Upper lobe of right lung (tissue), 1 donor: ENCODE measurements around the gene LGALS3BP. TPM values are rescaled to one million over a fixed set of nuclear protein-coding genes. Genes with fewer than 3 reads are reported as not detected.

Experiments
- ATAC-seq: fragments of 200-7000 bp; cut with Tn5 transposase; one replicate; pipeline ENCODE4 v1.9.1; 2020; ENCODE audit warnings: mild to moderate bottlenecking, moderate library complexity
- DNase-seq: peaks from one replicate; pipeline ENCODE4 v3.0.0-alpha.2; 2020
- H3K27ac ChIP-seq: fragments of 200-600 bp; one replicate; pipeline ENCODE4 v1.8.0; 2022
- H3K27me3 ChIP-seq: fragments of 200-600 bp; one replicate; pipeline ENCODE4 v1.8.0; 2022; ENCODE audit warnings: mild to moderate bottlenecking
- H3K36me3 ChIP-seq: fragments of 200-600 bp; one replicate; pipeline ENCODE4 v1.8.0; 2022
- H3K4me1 ChIP-seq: fragments of 200-600 bp; one replicate; pipeline ENCODE4 v1.8.0; 2022
- H3K4me3 ChIP-seq: fragments of 200-600 bp; one replicate; pipeline ENCODE4 v1.8.0; 2022; ENCODE audit warnings: mild to moderate bottlenecking
- H3K9me3 ChIP-seq: fragments of 200-600 bp; one replicate; pipeline ENCODE4 v1.8.0; 2022
- CTCF ChIP-seq: fragments of 200-600 bp; IDR thresholded peaks from one replicate; pipeline ENCODE4 v1.8.0; 2022; ENCODE audit warnings: antibody characterized with exemption
- intact Hi-C: fragments of 100-400 bp; cut with DNase I; formaldehyde crosslinking; loops from one replicate; pipeline ENCODE4 v1.11.0; 2022
- total RNA-seq: library from RNA; stranded (reverse); fragmentation: NEBNext Ultra II Directional; extraction: Animal tissue kit (Norgen Biotek cat#: 25700); gene quantifications from one replicate; pipeline ENCODE4 v1.2.1, GENCODE V29; 2021
- donor health status: DM: no; HTN: yes; CAD: no; lungs with severe emphysema.

LGALS3BP gene
- total RNA-seq, 1 donor from 2014 or later, result 405 TPM

DNA sequence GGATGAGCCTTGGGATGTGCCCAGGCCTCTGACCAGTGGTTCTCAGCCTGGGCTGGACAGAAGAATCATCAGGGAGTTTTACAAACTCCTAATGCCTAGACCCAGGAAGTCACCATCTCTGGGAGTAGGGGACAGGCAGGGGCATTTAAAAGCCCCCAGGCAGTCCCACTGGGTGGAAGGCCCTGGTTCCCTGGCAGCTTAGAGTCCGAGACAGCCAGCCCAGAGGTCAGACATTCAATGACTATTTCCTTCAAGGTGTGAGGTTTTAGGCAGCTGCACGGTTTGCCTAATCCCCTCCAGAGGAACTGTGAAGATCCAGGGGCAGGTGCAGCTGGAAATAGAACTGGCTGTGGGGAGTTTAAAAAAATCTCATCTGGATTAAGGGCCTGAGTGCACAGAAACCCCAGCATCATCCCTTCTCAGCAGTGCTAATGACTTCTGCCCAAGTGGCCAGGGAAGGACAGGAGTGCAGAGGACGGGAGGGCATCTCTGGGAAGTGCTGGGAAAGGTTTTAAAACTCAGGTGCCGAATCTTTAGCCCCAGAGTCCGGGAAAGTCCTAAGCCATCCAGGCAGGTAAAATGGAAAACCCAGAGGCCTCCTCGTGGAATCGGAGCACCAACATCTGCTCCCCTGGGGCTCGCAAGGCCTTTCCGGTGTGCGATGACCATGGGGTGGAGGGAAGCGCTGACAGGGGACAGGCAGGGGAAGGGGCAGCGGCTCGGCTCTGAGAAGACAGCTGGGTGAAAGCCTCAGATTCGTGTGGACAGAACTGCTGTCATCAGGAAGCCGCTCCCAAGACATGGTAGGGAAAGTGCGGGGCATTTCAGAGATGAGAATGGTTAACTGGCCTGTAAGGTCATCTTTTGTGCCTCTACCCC lies 1.5 kb upstream of the LGALS3BP start:
- no peak overlapping the region for H3K4me3 ChIP-seq
- no peak overlapping the region for H3K27ac ChIP-seq
- TF ChIP-seq CTCF, result no peak
- ATAC-seq (no peak), DNase-seq (no peak)
- no peaks in the 10 kb centered on the region for H3K9me3 ChIP-seq
- H3K36me3 ChIP-seq, result no peaks in the 10 kb centered on the region
- H3K27me3 ChIP-seq, result no peaks in the 10 kb centered on the region
- intact Hi-C loops, result no loop called here
- peaks cover 29% of the 10 kb centered on the region for H3K4me1 ChIP-seq

DNA sequence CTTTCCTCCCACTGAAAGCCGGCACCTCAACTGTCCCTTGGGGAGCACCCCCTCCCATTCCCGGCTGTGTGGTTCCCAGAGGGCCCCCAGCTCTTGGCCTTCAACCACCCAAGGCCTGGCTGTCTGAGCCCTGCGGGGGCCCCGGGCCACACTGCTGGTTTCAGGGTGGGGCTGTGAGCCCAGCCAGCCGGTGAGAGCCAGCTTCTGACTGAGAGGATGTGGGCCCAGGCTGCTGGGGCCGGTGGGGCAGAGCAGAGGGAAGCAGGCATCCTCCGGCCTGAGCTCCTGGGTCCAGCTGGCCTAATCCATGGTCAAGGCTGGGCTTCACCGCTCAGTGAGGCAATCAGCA lies 875 bp upstream of the LGALS3BP start:
- no peaks in the 10 kb centered on the region for H3K9me3 ChIP-seq
- H3K36me3 ChIP-seq, result no peaks in the 10 kb centered on the region
- no peak for TF ChIP-seq CTCF
- no peaks in the 10 kb centered on the region for H3K27me3 ChIP-seq
- intact Hi-C loops, result no loop called here
- DNase-seq, result no peak
- no peak overlapping the region for H3K4me3 ChIP-seq
- peak overlapping the region; percentile 73 for H3K27ac ChIP-seq
- peaks cover 33% of the 10 kb centered on the region for H3K4me1 ChIP-seq
- no peak for ATAC-seq

DNA sequence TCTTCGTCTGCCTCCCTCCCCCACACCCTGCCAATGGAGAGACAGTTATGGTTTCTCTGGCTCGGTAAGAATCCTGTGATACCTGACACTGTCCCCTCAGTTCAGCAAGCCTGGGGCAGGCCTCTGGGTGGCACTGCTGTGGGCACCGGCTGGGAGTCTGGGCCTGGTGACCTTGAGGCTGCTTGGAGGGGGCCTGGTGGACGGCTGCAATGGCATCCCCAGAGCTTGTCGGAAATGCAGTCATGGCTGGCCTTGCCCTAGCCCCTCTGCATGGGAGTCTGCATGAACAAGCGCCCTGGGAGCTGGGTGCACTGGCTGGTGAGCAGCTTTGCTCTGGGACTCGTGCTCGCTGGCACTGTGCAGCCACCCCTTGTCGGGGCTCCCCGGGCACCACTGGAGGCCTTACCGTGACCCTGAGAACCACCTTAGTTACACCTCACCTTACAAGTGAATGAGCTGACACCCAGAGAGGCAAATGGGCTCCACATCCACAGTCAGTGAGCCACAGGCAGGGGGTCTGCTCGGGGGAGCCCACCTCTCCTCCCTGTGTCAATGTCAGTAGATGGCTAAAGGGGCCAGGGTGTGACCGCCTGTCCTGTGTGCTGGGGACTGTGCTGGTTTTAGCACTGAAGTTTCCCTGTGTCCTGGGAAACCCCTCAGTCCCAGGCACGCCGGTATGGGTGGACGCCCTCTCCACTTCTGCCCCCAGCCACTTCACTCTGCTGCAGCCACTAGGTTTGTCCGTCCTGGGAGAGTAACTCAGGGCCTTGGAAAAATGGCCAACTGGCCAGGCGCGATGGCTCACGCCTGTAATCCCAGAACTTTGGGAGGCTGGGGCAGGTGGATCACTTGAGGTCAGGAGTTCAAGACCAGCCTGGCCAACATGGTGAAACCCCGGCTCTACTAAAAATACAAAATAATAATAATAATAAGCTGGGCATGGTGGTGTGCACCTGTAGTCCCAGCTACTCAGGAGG lies 1.4 kb downstream of the LGALS3BP start:
- H3K9me3 ChIP-seq, result no peaks in the 10 kb centered on the region
- H3K36me3 ChIP-seq, result no peaks in the 10 kb centered on the region
- no peaks in the 10 kb centered on the region for H3K27me3 ChIP-seq
- intact Hi-C loops, result no loop called here
- peak overlapping the region; percentile 45 for H3K4me3 ChIP-seq
- ATAC-seq, result peak; percentile 1
- peak overlapping the region; percentile 36 for H3K27ac ChIP-seq
- peaks cover 40% of the 10 kb centered on the region for H3K4me1 ChIP-seq
- no peak for TF ChIP-seq CTCF
- DNase-seq, result no peak

- DNase-seq, result no peak
- peak overlapping the region; percentile 36 for H3K27ac ChIP-seq
- H3K27me3 ChIP-seq, result no peaks in the 10 kb centered on the region
- peaks cover 40% of the 10 kb centered on the region for H3K4me1 ChIP-seq
- no peak overlapping the region for H3K4me3 ChIP-seq
- ATAC-seq, result no peak
- TF ChIP-seq CTCF, result no peak
- H3K9me3 ChIP-seq, result no peaks in the 10 kb centered on the region
- intact Hi-C loops, result no loop called here
- H3K36me3 ChIP-seq, result no peaks in the 10 kb centered on the region
These were observed 2.1 kb downstream of the LGALS3BP start for GRCh38 chr17:78977681-78977943.

- H3K36me3 ChIP-seq, result no peaks in the 10 kb centered on the region
- H3K9me3 ChIP-seq, result no peaks in the 10 kb centered on the region
- H3K4me1 ChIP-seq, result peaks cover 40% of the 10 kb centered on the region
- H3K27ac ChIP-seq, result peak overlapping the region; percentile 68
- no peak overlapping the region for H3K4me3 ChIP-seq
- no peak for TF ChIP-seq CTCF
- intact Hi-C loops, result no loop called here
- DNase-seq (no peak), ATAC-seq (no peak)
- no peaks in the 10 kb centered on the region for H3K27me3 ChIP-seq
These were observed 2.6 kb downstream of the LGALS3BP start for GRCh38 chr17:78976907-78977680.
